Cardiac fibroblast (primary cell): ENCODE data around the gene RAB11FIP5.
A peak's percentile ranks its signal among the peaks of the same experiment; 100 is the strongest.

ENCODE experiments used
- DNase-seq, 2 donors: peaks; one replicate each; pipeline versions ENCODE4 v3.0.0 to v3.0.0-alpha.2; 2010; ENCODE audit warnings: low read depth in 2 of 2
- H3K4me3 ChIP-seq, 2 donors: replicated peaks in 1 of 2; 1 replicate in 1 of 2; 2 replicates in 1 of 2; pipeline ENCODE4 v1.5.1; 2011; ENCODE audit warnings: low read depth in 2 of 2, low read length in 2 of 2, mild to moderate bottlenecking in 2 of 2, moderate library complexity in 1 of 2
- TF ChIP-seq, protein P1 (sequence below): IDR thresholded peaks from one replicate; pipeline ENCODE4 v1.5.1; 2011; ENCODE audit warnings: low read depth, mild to moderate bottlenecking, low read length, inconsistent platforms

Gene RAB11FIP5

GRCh38 chr2:73078457-73079411 lies 34.0 kb downstream of the RAB11FIP5 start:
- H3K4me3 ChIP-seq = no peak overlapping the region
- TF ChIP-seq, protein P1, sequence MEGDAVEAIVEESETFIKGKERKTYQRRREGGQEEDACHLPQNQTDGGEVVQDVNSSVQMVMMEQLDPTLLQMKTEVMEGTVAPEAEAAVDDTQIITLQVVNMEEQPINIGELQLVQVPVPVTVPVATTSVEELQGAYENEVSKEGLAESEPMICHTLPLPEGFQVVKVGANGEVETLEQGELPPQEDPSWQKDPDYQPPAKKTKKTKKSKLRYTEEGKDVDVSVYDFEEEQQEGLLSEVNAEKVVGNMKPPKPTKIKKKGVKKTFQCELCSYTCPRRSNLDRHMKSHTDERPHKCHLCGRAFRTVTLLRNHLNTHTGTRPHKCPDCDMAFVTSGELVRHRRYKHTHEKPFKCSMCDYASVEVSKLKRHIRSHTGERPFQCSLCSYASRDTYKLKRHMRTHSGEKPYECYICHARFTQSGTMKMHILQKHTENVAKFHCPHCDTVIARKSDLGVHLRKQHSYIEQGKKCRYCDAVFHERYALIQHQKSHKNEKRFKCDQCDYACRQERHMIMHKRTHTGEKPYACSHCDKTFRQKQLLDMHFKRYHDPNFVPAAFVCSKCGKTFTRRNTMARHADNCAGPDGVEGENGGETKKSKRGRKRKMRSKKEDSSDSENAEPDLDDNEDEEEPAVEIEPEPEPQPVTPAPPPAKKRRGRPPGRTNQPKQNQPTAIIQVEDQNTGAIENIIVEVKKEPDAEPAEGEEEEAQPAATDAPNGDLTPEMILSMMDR = no peak
- no peak for DNase-seq

DNA sequence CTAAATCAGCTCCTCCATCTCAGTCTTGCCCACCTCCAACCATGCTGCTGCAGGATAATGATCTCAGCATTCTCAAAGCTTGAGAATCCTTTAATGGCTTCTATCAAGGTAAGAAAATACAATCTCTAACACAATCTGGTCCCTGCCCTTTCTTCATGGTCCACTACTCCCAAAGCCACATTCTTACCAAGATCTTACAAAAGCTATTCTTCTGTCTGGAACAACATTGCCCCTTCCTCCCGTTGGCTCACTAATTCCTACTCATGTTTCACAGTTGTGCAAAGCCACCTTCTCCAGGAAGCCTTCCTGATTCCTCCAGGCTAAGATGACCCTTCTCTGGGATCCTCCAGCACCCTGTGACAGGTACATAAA lies 35.3 kb downstream of the RAB11FIP5 start:
- H3K4me3 ChIP-seq = no peak overlapping the region
- TF ChIP-seq, protein P1 = no peak

DNA sequence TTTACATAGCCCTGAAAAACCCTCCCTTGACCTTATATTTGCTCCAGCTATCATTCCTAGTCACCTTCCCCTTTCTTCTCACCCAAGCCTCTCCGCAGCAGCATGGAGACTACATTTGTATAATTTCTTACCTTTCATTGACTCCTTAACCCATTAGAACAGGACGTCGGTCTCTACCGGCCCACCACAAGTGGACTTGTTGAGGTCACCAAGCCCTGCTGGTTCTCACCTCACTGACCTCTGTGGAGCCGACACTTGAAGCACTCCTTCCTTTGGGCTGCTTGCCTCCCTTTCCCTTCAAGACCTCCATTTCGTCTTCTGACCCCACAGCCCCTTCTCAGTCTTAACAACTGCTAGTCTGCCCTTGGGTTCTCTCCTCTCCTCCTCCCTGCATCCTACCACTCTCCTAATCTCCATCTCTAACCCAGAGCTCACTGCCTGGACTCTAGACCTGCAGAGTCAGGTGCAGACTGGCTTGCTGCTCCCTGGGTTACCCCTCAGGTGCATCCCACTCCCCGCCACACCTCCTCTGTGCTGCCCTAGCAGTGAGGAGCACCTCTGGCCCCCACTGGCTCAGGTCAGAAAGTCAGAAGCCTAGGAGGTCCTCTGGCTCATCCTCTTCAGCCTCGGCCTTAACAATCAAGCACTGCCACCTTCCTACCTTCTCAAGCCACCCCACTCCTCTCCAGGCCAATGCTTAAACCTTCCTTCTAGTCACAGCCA lies 35.9 kb downstream of the RAB11FIP5 start:
- TF ChIP-seq, protein P1 = no peak
- no peak overlapping the region for H3K4me3 ChIP-seq
- no peak for DNase-seq

More for the DNA sequence above, 35.3 kb downstream of the RAB11FIP5 start:
- no peak for DNase-seq

DNA sequence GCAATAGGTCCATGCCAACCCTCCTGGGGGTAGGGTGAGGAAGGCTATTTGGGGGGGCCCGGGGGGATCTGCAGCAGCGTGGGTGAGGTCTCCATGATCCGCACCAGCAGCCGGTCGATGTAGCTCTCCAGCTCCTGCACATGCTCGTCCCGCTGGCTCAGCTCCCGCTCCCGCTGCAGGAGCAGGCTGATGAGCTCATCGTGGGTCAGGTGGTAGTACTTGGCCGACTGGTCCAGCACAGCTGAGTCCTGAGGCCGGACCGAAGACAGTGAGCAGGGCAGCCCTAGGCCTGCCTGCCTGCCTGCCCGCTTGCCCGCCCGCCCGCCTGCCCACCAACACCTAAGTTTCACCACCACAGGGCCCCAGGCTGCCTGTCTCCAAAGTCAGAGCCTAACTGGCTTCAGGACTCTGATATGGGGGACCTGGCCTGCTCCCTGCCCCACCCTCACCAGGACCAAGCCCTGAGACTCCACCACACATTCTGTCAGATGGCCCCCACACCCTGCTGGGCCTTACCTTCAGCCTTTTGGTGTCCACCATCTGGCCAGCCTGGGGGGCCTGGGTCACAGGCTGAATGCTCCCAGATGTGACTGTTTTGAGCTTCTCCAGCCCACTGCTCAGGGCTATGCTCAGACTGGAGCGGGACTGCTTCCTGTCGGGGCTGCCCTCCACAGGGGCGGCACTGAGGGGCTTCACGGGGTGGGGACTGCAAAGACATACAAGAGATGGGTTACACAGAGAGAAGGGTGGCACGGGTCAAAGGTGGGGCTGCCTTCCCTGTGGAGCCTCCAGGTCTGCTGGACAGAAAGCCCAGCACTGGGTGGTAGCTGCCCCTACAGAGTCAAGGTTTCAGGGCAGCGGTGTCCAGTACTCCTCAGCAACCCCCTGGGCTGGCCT lies 37.0 kb downstream of the RAB11FIP5 start:
- peak; percentile 18 to 47 for DNase-seq
- no peak overlapping the region for H3K4me3 ChIP-seq
- TF ChIP-seq, protein P1 = no peak

DNA sequence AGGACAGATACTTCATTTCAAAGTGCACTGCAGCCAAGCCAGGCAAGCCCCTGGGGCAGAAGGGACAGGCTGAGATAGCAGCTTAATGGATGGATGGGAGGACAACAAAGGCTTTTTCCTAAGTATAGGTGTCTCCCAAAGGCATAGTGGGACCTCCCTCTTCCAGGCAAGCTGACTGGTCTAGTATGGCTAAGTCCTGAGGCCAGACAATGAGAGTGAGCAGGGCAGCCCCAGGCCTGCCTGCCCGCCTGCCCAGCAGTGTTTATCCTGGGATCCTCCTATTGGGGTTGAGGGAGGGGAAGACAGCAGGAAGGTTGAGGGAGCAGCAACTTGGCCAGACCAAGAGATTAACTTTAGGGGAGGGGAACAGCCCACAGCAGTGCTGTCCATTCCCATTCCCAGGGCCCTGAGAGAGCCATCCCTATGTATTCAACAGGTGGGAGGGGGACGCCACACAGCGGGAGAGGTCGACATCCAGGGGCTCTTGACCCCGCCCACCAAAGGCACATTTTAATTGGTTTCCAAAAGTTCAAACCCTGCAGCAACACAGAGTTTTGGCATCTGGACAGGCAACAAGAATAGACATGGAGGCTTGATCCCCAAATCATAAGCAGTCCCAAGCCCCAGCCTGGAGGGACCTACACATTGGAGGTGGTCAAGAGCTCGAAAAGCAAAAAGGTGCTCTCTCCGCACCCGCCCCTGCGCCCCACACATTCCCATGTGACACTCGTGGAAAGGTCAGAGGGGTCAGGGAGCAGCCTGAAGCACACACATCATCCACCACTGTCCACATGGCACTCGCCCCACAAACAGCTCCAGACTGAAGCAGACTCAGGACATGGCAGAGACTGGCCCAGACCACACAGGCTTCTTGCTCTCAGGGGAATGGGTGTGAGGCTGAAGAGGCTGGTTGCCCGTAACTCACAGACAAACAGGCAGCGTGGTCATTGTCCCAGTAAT lies 38.4 kb downstream of the RAB11FIP5 start:
- no peak overlapping the region for H3K4me3 ChIP-seq
- DNase-seq = no peak
- TF ChIP-seq, protein P1 = no peak
